ENCODE measurements around the gene ELK4.

- TF ChIP-seq POLR2A (IDR thresholded peaks at IDR 0.05): no peak
- TF ChIP-seq CTCF (IDR thresholded peaks at IDR 0.05): no peak
Observed at GRCh38 chr1:205570173-205570501, 61.7 kb downstream of the ELK4 start.

All from thyroid gland (tissue), 4 donors.